Neutrophil (primary cell): ENCODE measurements around the gene NGLY1.

Experiments used
- H3K27ac ChIP-seq: fragments of 200-600 bp; sonication (generic); 2 replicates; pipeline ENCODE4 v1.5.1; 2016; ENCODE audit warnings: mild to moderate bottlenecking, moderate library complexity
- H3K27me3 ChIP-seq: fragments of 200-600 bp; sonication (generic); 2 replicates; pipeline ENCODE4 v1.6.0; 2016; ENCODE audit warnings: mild to moderate bottlenecking
- H3K36me3 ChIP-seq: fragments of 200-600 bp; sonication (generic); 2 replicates; pipeline ENCODE4 v1.5.1; 2017
- H3K4me1 ChIP-seq, 2 experiments: fragments of 200-600 bp in 1 of 2; sonication (generic) in 1 of 2; 1 replicate in 1 of 2; 2 replicates in 1 of 2; pipeline versions ENCODE4 v1.5.1 to v1.6.1; 2013 to 2016; ENCODE audit warnings: low read depth in 1 of 2, low read length in 1 of 2, mild to moderate bottlenecking in 1 of 2, moderate library complexity in 1 of 2; ENCODE audit not compliant: control insufficient read depth in 1 of 2, insufficient read depth in 1 of 2
- H3K4me3 ChIP-seq, 2 experiments: fragments of 200-600 bp in 1 of 2; sonication (generic) in 1 of 2; 1 replicate in 1 of 2; 2 replicates in 1 of 2; pipeline ENCODE4 v1.5.1; 2013 to 2016; ENCODE audit warnings: low read depth in 1 of 2, low read length in 1 of 2, mild to moderate bottlenecking in 1 of 2, moderate library complexity in 1 of 2
- H3K9me3 ChIP-seq: fragments of 200-600 bp; sonication (generic); 2 replicates; pipeline ENCODE4 v1.5.1; 2016
- TF ChIP-seq, protein P1 (sequence below): fragments of 200-600 bp; sonication (generic); IDR thresholded peaks from 2 replicates; pipeline ENCODE4 v1.5.1; 2016; ENCODE audit warnings: antibody characterized with exemption

NGLY1 gene

DNA sequence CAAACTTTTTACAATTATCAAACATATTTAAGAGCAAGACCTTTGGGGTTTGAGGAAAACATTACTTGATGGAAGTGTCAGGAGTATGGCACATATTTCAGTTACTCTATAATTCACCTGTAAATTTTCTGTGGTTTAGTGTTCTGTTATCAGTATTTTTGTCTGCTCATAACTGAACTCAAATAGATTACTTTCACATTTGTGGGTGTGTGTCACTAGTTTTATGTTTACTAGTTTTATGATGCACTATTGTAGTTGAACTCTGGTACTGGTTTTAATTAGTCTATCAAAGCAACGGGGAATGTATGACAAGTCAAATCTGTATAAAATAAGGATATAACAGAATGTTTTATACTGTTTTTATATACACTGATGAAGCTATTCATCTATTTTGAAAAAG lies 33.9 kb upstream of the NGLY1 start:
- H3K9me3 ChIP-seq, result no peaks in the 10 kb centered on the region
- TF ChIP-seq, protein P1, sequence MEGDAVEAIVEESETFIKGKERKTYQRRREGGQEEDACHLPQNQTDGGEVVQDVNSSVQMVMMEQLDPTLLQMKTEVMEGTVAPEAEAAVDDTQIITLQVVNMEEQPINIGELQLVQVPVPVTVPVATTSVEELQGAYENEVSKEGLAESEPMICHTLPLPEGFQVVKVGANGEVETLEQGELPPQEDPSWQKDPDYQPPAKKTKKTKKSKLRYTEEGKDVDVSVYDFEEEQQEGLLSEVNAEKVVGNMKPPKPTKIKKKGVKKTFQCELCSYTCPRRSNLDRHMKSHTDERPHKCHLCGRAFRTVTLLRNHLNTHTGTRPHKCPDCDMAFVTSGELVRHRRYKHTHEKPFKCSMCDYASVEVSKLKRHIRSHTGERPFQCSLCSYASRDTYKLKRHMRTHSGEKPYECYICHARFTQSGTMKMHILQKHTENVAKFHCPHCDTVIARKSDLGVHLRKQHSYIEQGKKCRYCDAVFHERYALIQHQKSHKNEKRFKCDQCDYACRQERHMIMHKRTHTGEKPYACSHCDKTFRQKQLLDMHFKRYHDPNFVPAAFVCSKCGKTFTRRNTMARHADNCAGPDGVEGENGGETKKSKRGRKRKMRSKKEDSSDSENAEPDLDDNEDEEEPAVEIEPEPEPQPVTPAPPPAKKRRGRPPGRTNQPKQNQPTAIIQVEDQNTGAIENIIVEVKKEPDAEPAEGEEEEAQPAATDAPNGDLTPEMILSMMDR, result no peak
- H3K4me3 ChIP-seq, result no peak overlapping the region
- H3K27ac ChIP-seq, result no peak overlapping the region
- no peaks in the 10 kb centered on the region for H3K27me3 ChIP-seq
- H3K4me1 ChIP-seq, result no peaks in the 10 kb centered on the region
- no peaks in the 10 kb centered on the region for H3K36me3 ChIP-seq

DNA sequence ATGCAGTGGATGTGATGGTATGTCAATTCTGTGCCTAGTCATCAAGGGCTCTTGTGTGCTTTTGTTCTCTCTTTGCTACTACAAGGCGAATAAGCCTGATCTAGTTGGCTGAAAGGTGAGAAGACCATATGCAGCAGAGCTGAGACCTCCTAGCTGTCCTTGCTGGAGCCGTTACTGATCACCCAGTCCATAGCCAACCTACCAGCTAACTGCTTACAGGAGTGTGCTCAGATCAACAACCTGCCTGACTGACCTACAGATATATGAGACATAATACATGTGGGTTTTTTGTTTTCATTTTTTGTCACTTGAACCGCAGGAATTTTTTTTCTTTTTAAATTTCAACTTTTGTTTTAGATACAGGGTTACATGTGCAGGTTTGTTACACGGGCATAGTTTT lies 29.4 kb upstream of the NGLY1 start:
- Histone ChIP-seq H3K4me1 (no peaks in the 10 kb centered on the region), H3K27me3 (no peaks in the 10 kb centered on the region), H3K4me3 (no peak overlapping the region), H3K9me3 (no peaks in the 10 kb centered on the region), H3K36me3 (no peaks in the 10 kb centered on the region), H3K27ac (no peak overlapping the region)
- TF ChIP-seq, protein P1, result no peak

GRCh38 chr3:25804676-25805075 lies 21.4 kb upstream of the NGLY1 start:
- Histone ChIP-seq H3K36me3 (no peaks in the 10 kb centered on the region), H3K4me1 (no peaks in the 10 kb centered on the region), H3K9me3 (no peaks in the 10 kb centered on the region), H3K27me3 (no peaks in the 10 kb centered on the region), H3K27ac (no peak overlapping the region), H3K4me3 (no peak overlapping the region)
- TF ChIP-seq, protein P1, result no peak

DNA sequence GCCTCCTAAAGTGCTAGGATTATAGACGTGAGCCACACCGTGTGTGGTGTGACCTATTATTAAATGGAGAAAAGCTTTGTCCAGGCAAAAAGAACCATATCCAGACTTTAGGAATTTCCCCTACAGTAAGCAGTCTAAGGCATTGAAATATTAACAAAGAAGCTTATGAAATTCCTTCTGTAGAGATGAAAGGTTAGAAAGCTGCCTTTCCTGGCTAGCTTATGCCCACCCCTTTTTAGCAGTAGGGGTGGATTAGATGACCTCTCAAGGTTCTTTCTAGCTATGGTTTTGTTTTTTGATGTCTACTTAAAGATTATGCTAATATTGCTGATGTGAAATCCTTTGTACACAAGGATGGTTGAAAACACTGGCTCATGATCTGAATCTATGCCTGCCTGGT lies 20.6 kb upstream of the NGLY1 start:
- TF ChIP-seq, protein P1, result no peak

DNA sequence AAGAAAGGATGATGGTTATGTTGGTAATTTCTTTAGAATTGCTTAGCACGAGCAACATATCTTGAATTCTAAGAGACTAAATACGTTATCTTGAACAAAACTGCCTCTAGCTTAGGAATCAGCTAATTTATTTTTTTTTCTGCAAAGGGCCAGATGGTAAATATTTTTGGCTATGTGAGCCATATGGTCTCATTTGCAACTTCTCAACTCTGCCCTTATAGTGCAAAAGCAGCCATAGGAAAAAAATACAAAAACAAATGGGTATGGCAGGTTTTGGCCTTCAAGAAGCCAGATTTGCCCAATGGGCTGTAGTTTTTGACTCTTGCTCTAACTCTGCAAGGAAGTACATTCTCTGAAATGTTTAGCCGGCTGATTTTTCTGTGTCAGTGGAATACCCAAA lies 18.5 kb upstream of the NGLY1 start:
- H3K4me3 ChIP-seq, result no peak overlapping the region
- H3K27me3 ChIP-seq, result no peaks in the 10 kb centered on the region
- H3K27ac ChIP-seq, result no peak overlapping the region
- no peaks in the 10 kb centered on the region for H3K4me1 ChIP-seq
- TF ChIP-seq, protein P1, result no peak
- H3K36me3 ChIP-seq, result no peaks in the 10 kb centered on the region
- no peaks in the 10 kb centered on the region for H3K9me3 ChIP-seq

More for the DNA sequence above, 20.6 kb upstream of the NGLY1 start:
- no peaks in the 10 kb centered on the region for H3K27me3 ChIP-seq
- no peaks in the 10 kb centered on the region for H3K36me3 ChIP-seq
- H3K9me3 ChIP-seq, result no peaks in the 10 kb centered on the region
- no peaks in the 10 kb centered on the region for H3K4me1 ChIP-seq
- H3K4me3 ChIP-seq, result no peak overlapping the region
- no peak overlapping the region for H3K27ac ChIP-seq
